Smooth muscle cell (in vitro differentiated cells): ENCODE results near the gene SRC. TPM values are rescaled to one million over a fixed set of nuclear protein-coding genes. Genes with fewer than 3 reads are reported as not detected.

Source experiments
- DNase-seq: peaks from one replicate; lab custom pipeline; 2025; ENCODE audit not compliant: unreplicated experiment; lab: John Stamatoyannopoulos, UW
- H2AFZ ChIP-seq: fragments of 200-600 bp; sonication (generic); 2 replicates; pipeline ENCODE4 v1.6.0; 2016; ENCODE audit warnings: antibody characterized with exemption, low read depth, mild to moderate bottlenecking
- H3F3A ChIP-seq: fragments of 200-600 bp; sonication (generic); 2 replicates; pipeline ENCODE4 v1.6.0; 2017; ENCODE audit warnings: antibody characterized with exemption, low read depth
- H3K27ac ChIP-seq: fragments of 200-600 bp; sonication (generic); 2 replicates; pipeline ENCODE4 v1.5.1; 2016; ENCODE audit warnings: low read depth, mild to moderate bottlenecking
- H3K27me3 ChIP-seq: fragments of 200-600 bp; sonication (generic); 2 replicates; pipeline ENCODE4 v1.6.1; 2016; ENCODE audit warnings: low read depth, mild to moderate bottlenecking
- H3K36me3 ChIP-seq: fragments of 200-600 bp; sonication (generic); 2 replicates; pipeline ENCODE4 v1.5.1; 2016; ENCODE audit warnings: low read depth
- H3K4me1 ChIP-seq: fragments of 200-600 bp; sonication (generic); 2 replicates; pipeline ENCODE4 v1.5.1; 2016; ENCODE audit warnings: low read depth
- H3K4me2 ChIP-seq: fragments of 200-600 bp; sonication (generic); 2 replicates; pipeline ENCODE4 v1.6.0; 2016; ENCODE audit warnings: mild to moderate bottlenecking
- H3K4me3 ChIP-seq: fragments of 200-600 bp; sonication (generic); 2 replicates; pipeline ENCODE4 v1.5.1; 2016; ENCODE audit warnings: mild to moderate bottlenecking
- H3K79me2 ChIP-seq: fragments of 200-600 bp; sonication (generic); 2 replicates; pipeline ENCODE4 v1.6.0; 2016; ENCODE audit warnings: low read depth, mild to moderate bottlenecking
- H3K9ac ChIP-seq: fragments of 200-600 bp; sonication (generic); 2 replicates; pipeline ENCODE4 v1.6.0; 2016; ENCODE audit warnings: low read depth
- H3K9me3 ChIP-seq: fragments of 200-600 bp; sonication (generic); replicated peaks from 2 replicates; pipeline ENCODE4 v1.5.1; 2016; ENCODE audit warnings: low read depth
- H4K20me1 ChIP-seq: fragments of 200-600 bp; sonication (generic); 2 replicates; pipeline ENCODE4 v1.6.0; 2016; ENCODE audit warnings: low read depth
- CTCF ChIP-seq: fragments of 200-600 bp; sonication (generic); IDR thresholded peaks from 2 replicates; pipeline ENCODE4 v1.5.1; 2017; ENCODE audit warnings: borderline replicate concordance, mild to moderate bottlenecking, antibody characterized with exemption; ENCODE audit not compliant: insufficient read depth, poor library complexity, severe bottlenecking
- WGBS: methylation state at CpG from one replicate; pipeline ENCODE4 v1.1.7; 2016; ENCODE audit warnings: low lambda C conversion rate; 5-methylcytosine and 5-hydroxymethylcytosine counted together
- polyA plus RNA-seq: library from polyadenylated mRNA; unstranded; fragments of >200 nt; fragmentation: Nextera tagmentation; extraction: Ambion mirVana; gene quantifications from 2 replicates; pipeline ENCODE4 v1.2.1, GENCODE V29; 2016
- total RNA-seq: library from RNA; depleted of rRNA; stranded (reverse); fragments of >200 nt; gene quantifications from 2 replicates; pipeline ENCODE4 v1.2.3, GENCODE V29; 2014

Gene SRC
- total and polyA plus RNA-seq, 2 experiments from 2014 or later: 26.0 to 36.5 TPM

GRCh38 chr20:37451616-37452015, 105.7 kb downstream of the SRC start:
- H3K27ac ChIP-seq: no peak overlapping the region
- no peak for TF ChIP-seq CTCF

GRCh38 chr20:37452236-37452635, 106.3 kb downstream of the SRC start:
- no peaks in the 10 kb centered on the region for H3F3A ChIP-seq
- TF ChIP-seq CTCF: no peak
- no peaks in the 10 kb centered on the region for H3K36me3 ChIP-seq
- H4K20me1 ChIP-seq: no peaks in the 10 kb centered on the region
- no peaks in the 10 kb centered on the region for H3K9me3 ChIP-seq
- no peak overlapping the region for H2AFZ ChIP-seq
- no peak overlapping the region for H3K27ac ChIP-seq
- 81% methylated on average over 3 of the region's 3 CpGs for WGBS
- H3K27me3 ChIP-seq: peaks cover 2% of the 10 kb centered on the region
- H3K4me1 ChIP-seq: no peaks in the 10 kb centered on the region
- no peaks in the 10 kb centered on the region for H3K79me2 ChIP-seq
- H3K4me3 ChIP-seq: no peak overlapping the region
- H3K4me2 ChIP-seq: no peak overlapping the region
- H3K9ac ChIP-seq: no peak overlapping the region
- no peak for DNase-seq

More at GRCh38 chr20:37451616-37452015, 105.7 kb downstream of the SRC start:
- Histone ChIP-seq H3K4me2 (no peak overlapping the region), H3K4me1 (no peaks in the 10 kb centered on the region), H4K20me1 (no peaks in the 10 kb centered on the region), H3K27me3 (peaks cover 2% of the 10 kb centered on the region), H3K79me2 (no peaks in the 10 kb centered on the region), H3K9ac (no peak overlapping the region), H2AFZ (no peak overlapping the region), H3K9me3 (no peaks in the 10 kb centered on the region), H3F3A (no peaks in the 10 kb centered on the region), H3K4me3 (no peak overlapping the region), H3K36me3 (no peaks in the 10 kb centered on the region)
- DNase-seq: no peak
- 90% methylated on average over 2 of the region's 2 CpGs for WGBS

DNA sequence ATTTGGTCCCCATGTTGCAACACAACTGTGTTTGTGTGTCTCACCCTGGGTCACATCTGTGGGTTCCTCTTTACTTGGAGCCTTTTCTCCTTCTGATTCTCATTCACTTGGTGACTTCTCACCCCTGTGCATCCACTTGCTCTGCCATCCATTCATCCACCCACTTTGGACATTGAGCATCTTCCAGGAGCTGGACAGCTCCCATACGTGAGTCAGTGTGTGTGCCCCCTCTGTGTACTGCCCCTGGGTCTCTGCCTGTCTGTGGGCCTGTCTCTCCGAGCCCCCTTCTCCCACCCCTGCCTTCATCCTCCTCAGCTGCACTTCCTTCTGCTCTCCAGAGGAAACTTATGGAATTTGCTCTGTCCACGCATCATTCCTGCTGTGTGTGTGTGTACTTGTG, 107.3 kb downstream of the SRC start:
- Histone ChIP-seq H2AFZ (no peak overlapping the region), H3K36me3 (no peaks in the 10 kb centered on the region), H3K27me3 (peaks cover 2% of the 10 kb centered on the region), H3K4me2 (no peak overlapping the region), H3K4me3 (no peak overlapping the region), H3K9ac (no peak overlapping the region), H3K79me2 (no peaks in the 10 kb centered on the region), H3K27ac (no peak overlapping the region), H3F3A (no peaks in the 10 kb centered on the region), H3K9me3 (no peaks in the 10 kb centered on the region), H3K4me1 (no peaks in the 10 kb centered on the region), H4K20me1 (no peaks in the 10 kb centered on the region)
- no peak for TF ChIP-seq CTCF
- 66% methylated on average over 3 of the region's 3 CpGs for WGBS
- no peak for DNase-seq

DNA sequence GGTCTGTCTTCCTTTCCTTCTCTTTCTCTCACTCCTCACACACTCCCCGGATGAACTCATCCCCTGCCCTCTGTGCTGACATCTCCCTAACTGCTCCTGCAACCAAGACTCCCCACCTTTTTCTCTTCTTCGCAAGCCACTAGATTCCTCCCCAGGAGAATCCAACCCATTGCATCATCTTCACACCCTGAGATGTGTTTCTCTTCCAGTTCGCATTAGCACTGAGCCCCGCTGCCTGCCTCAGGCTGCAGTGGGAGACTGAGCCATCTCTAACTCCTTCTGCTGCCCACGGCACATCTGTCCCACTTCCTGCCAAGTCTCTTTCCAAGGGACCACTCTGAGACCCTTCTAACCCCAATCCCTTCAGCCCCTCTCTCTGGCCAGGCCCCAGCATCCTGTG, 107.9 kb downstream of the SRC start:
- no peak overlapping the region for H3K9ac ChIP-seq
- H3K4me1 ChIP-seq: no peaks in the 10 kb centered on the region
- no peak overlapping the region for H3K27ac ChIP-seq
- no peak for TF ChIP-seq CTCF
- H3F3A ChIP-seq: no peaks in the 10 kb centered on the region
- no peak overlapping the region for H3K4me3 ChIP-seq
- no peaks in the 10 kb centered on the region for H4K20me1 ChIP-seq
- DNase-seq: no peak
- WGBS: 93% methylated on average over 5 of the region's 5 CpGs
- no peak overlapping the region for H3K4me2 ChIP-seq
- H3K36me3 ChIP-seq: no peaks in the 10 kb centered on the region
- no peaks in the 10 kb centered on the region for H3K9me3 ChIP-seq
- H3K27me3 ChIP-seq: no peaks in the 10 kb centered on the region
- H3K79me2 ChIP-seq: no peaks in the 10 kb centered on the region
- H2AFZ ChIP-seq: no peak overlapping the region
